Erythroblast (primary cell): ENCODE results near the gene AKR7A2.

Source experiments
- GATA1 ChIP-seq: IDR thresholded peaks from 2 replicates; pipeline ENCODE4 v1.6.1; 2011; ENCODE audit warnings: low read depth, mild to moderate bottlenecking, control low read depth, low read length, moderate library complexity
- POLR2A ChIP-seq: IDR thresholded peaks from 2 replicates; pipeline ENCODE4 v1.6.1; 2011; ENCODE audit warnings: mild to moderate bottlenecking, low read length

DNA sequence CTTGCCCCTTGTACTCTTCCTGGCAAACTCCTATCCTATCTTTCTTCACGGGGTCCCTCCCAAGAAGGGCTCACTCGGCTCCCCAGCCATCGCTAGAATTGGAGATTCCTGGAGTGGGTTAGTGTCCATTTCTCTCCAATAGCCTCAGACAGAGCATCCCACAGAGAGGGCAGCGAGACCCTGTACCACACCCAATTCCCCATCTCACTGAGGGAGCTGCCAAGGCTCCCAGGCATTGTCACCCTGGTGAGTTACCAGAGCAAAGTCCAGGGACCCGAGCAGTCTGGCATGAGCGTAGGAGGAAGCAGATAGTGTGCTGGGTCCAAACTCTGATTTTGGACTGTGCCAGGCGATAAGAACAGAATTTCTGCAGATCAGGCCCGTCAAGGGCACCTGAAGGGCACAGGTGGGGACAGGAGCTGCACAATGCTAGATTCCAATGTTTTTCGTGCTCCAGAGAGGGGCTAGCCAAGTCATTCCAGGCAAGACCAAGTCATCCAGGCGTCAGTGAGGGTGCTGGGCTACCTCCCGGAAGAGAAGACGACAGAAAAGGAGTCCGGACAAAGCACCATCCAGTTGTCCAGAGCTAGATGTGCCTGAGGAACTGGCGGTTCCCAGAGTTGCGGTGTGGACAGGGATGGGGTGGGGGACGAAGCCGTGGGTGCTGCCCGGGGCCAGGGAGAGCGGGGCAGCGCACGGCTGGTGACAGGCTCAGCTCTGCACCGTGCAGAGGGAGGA is 38.7 kb downstream of the AKR7A2 start:
- no peak for TF ChIP-seq POLR2A
- TF ChIP-seq GATA1: no peak
